IMR-90 (cell line): ENCODE data around the gene CHST5. TPM values are rescaled to one million over a fixed set of nuclear protein-coding genes. Genes with fewer than 3 reads are reported as not detected.

Source experiments
- ATAC-seq: fragments of 200-7000 bp; cut with Tn5 transposase; 2 replicates; pipeline ENCODE4 v1.9.1; 2020; ENCODE audit warnings: low read depth, mild to moderate bottlenecking, moderate library complexity
- BruUV-seq: library from RNA; stranded (reverse); fragments of 400-500 nt; replicated peaks from 2 replicates; lab custom pipeline; 2021; lab: Mats Ljungman, UMichigan
- CTCF ChIA-PET: fragments of 300-600 bp; formaldehyde crosslinking; extraction: SDS; loops from one replicate; lab custom pipeline; 2021; ENCODE audit warnings: antibody characterized with exemption; lab: Yijun Ruan, JAX
- POLR2A ChIA-PET: fragments of 300-600 bp; sonication (Branson Sonifier 250); formaldehyde crosslinking; loops from one replicate; lab custom pipeline; 2022; ENCODE audit warnings: antibody characterized with exemption; ENCODE audit not compliant: unreplicated experiment; lab: Charles Lee
- DNase-seq: peaks from one replicate; pipeline ENCODE4 v3.0.0; 2013
- H2AFZ ChIP-seq: replicated peaks from 2 replicates; pipeline ENCODE3; 2013; ENCODE audit warnings: low read length, mild to moderate bottlenecking; ENCODE audit not compliant: poor library complexity
- H2AK5ac ChIP-seq: 2 replicates; pipeline ENCODE4 v1.6.1; 2013; ENCODE audit warnings: low read depth, low read length, inconsistent platforms
- H2AK9ac ChIP-seq: replicated peaks from 2 replicates; pipeline ENCODE3; 2013; ENCODE audit warnings: mild to moderate bottlenecking, low read depth, low read length, moderate library complexity; ENCODE audit not compliant: poor library complexity
- H2BK120ac ChIP-seq: 2 replicates; pipeline ENCODE4 v1.6.1; 2013; ENCODE audit warnings: low read depth, low read length, inconsistent platforms
- H2BK15ac ChIP-seq: 3 replicates; pipeline ENCODE4 v1.6.1; 2013; ENCODE audit warnings: low read depth, low read length, inconsistent platforms
- H2BK20ac ChIP-seq: 2 replicates; pipeline ENCODE4 v1.6.1; 2013; ENCODE audit warnings: low read depth, mild to moderate bottlenecking, inconsistent platforms, low read length, moderate library complexity
- H2BK5ac ChIP-seq: 2 replicates; pipeline ENCODE4 v1.6.1; 2013; ENCODE audit warnings: mild to moderate bottlenecking, low read depth, low read length, inconsistent platforms; ENCODE audit not compliant: poor library complexity, severe bottlenecking
- H3K14ac ChIP-seq: replicated peaks from 2 replicates; pipeline ENCODE4 v1.6.1; 2013; ENCODE audit warnings: low read depth, low read length, inconsistent platforms
- H3K18ac ChIP-seq: 2 replicates; pipeline ENCODE4 v1.6.1; 2013; ENCODE audit warnings: low read depth, low read length, control low read depth
- H3K23ac ChIP-seq: 2 replicates; pipeline ENCODE4 v1.6.1; 2013; ENCODE audit warnings: low read depth, low read length, inconsistent platforms
- H3K27ac ChIP-seq: 2 replicates; pipeline ENCODE4 v1.5.1; 2013; ENCODE audit warnings: mild to moderate bottlenecking, control low read depth, low read length; ENCODE audit not compliant: insufficient read depth
- H3K27me3 ChIP-seq: 2 replicates; pipeline ENCODE4 v1.6.1; 2013; ENCODE audit warnings: low read length; ENCODE audit not compliant: control insufficient read depth, insufficient read depth
- H3K36me3 ChIP-seq: 2 replicates; pipeline ENCODE4 v1.6.1; 2013; ENCODE audit warnings: low read length, mixed read lengths; ENCODE audit not compliant: control insufficient read depth, insufficient read depth
- H3K4ac ChIP-seq: 2 replicates; pipeline ENCODE4 v1.6.1; 2013; ENCODE audit warnings: low read depth, low read length, inconsistent platforms
- H3K4me1 ChIP-seq: 2 replicates; pipeline ENCODE4 v1.6.1; 2013; ENCODE audit warnings: low read length, mixed read lengths; ENCODE audit not compliant: control insufficient read depth, insufficient read depth
- H3K4me2 ChIP-seq: 2 replicates; pipeline ENCODE4 v1.6.1; 2013; ENCODE audit warnings: low read depth, mild to moderate bottlenecking, control low read depth, low read length, moderate library complexity
- H3K4me3 ChIP-seq: 2 replicates; pipeline ENCODE4 v1.5.1; 2013; ENCODE audit warnings: low read depth, mild to moderate bottlenecking, control low read depth, low read length, moderate library complexity; ENCODE audit not compliant: insufficient read depth
- H3K56ac ChIP-seq: 2 replicates; pipeline ENCODE4 v1.6.1; 2013; ENCODE audit warnings: low read length, inconsistent platforms; ENCODE audit not compliant: insufficient read depth; ENCODE audit errors: extremely low read depth
- H3K79me1 ChIP-seq, 2 experiments: 2 replicates each; pipeline ENCODE4 v1.6.1; 2013; ENCODE audit warnings: low read length in 2 of 2, inconsistent platforms in 1 of 2, low read depth in 1 of 2
- H3K9ac ChIP-seq: 2 replicates; pipeline ENCODE4 v1.6.1; 2013; ENCODE audit warnings: low read depth, low read length, control low read depth
- H3K9me1 ChIP-seq: 2 replicates; pipeline ENCODE4 v1.6.1; 2013; ENCODE audit warnings: low read length, inconsistent platforms; ENCODE audit not compliant: insufficient read depth
- H3K9me3 ChIP-seq: 2 replicates; pipeline ENCODE4 v1.6.1; 2013; ENCODE audit warnings: low read length; ENCODE audit not compliant: control insufficient read depth, insufficient read depth
- H4K20me1 ChIP-seq: 2 replicates; pipeline ENCODE4 v1.6.1; 2013; ENCODE audit warnings: low read length, inconsistent platforms; ENCODE audit not compliant: insufficient read depth
- H4K5ac ChIP-seq: 2 replicates; pipeline ENCODE4 v1.6.1; 2013; ENCODE audit warnings: mild to moderate bottlenecking, low read depth, low read length, control low read depth
- H4K8ac ChIP-seq, 2 experiments: 2 replicates each; pipeline ENCODE4 v1.6.1; 2013; ENCODE audit warnings: low read depth in 2 of 2, low read length in 2 of 2, control low read depth in 1 of 2, inconsistent platforms in 1 of 2
- H4K91ac ChIP-seq: 2 replicates; pipeline ENCODE4 v1.6.1; 2013; ENCODE audit warnings: low read depth, low read length, inconsistent platforms; ENCODE audit not compliant: insufficient read depth
- BHLHE40 ChIP-seq: fragments of 150-350 bp; IDR thresholded peaks from 2 replicates; pipeline ENCODE4 v1.6.1; 2016; ENCODE audit warnings: mild to moderate bottlenecking, low read depth, low read length
- CHD1 ChIP-seq: IDR thresholded peaks from 2 replicates; pipeline ENCODE4 v1.6.1; 2012; ENCODE audit warnings: low read depth, low read length, improper control_type of control experiment
- FOS ChIP-seq: fragments of 150-350 bp; IDR thresholded peaks from 2 replicates; pipeline ENCODE4 v1.6.1; 2016; ENCODE audit warnings: low read depth, low read length
- MAFK ChIP-seq: IDR thresholded peaks from 2 replicates; pipeline ENCODE4 v1.6.1; 2012; ENCODE audit warnings: low read depth, low read length, improper control_type of control experiment
- MAZ ChIP-seq: IDR thresholded peaks from 2 replicates; pipeline ENCODE4 v1.6.1; 2012; ENCODE audit warnings: low read depth, mild to moderate bottlenecking, low read length, improper control_type of control experiment, moderate library complexity, borderline replicate concordance
- NFE2L2 ChIP-seq: fragments of 150-350 bp; IDR thresholded peaks from 2 replicates; pipeline ENCODE4 v1.6.1; 2016; ENCODE audit warnings: low read depth, mild to moderate bottlenecking, low read length
- POLR2A ChIP-seq: IDR thresholded peaks from 2 replicates; pipeline ENCODE4 v1.6.1; 2012; ENCODE audit warnings: mild to moderate bottlenecking, low read depth, low read length
- RAD21 ChIP-seq: IDR thresholded peaks from 2 replicates; pipeline ENCODE4 v1.6.1; 2012; ENCODE audit warnings: low read length, improper control_type of control experiment
- RCOR1 ChIP-seq: IDR thresholded peaks from 2 replicates; pipeline ENCODE4 v1.6.1; 2012; ENCODE audit warnings: mild to moderate bottlenecking, low read length, improper control_type of control experiment; ENCODE audit not compliant: insufficient replicate concordance
- RFX5 ChIP-seq: IDR thresholded peaks from 2 replicates; pipeline ENCODE4 v1.8.0; 2012; ENCODE audit warnings: low read depth, mild to moderate bottlenecking, low read length, moderate library complexity
- WGBS, 2 experiments: methylation state at CpG; one replicate each; pipeline versions ENCODE4 v1.1.5 to v1.1.7; 2013; ENCODE audit warnings: missing lambda C conversion rate in 2 of 2; ENCODE audit not compliant: insufficient read length in 1 of 2; ENCODE audit errors: extremely low coverage in 2 of 2; 5-methylcytosine and 5-hydroxymethylcytosine counted together
- dilution Hi-C: fragments of 300-500 bp; cut with HindIII; formaldehyde crosslinking; loops from one replicate; pipeline ENCODE4 v1.14.3; 2018; ENCODE audit warnings: low sequenced_read_pairs; ENCODE audit not compliant: unreplicated experiment
- in situ Hi-C: fragments of 300-500 bp; cut with MboI; formaldehyde crosslinking; loops from 3 replicates; pipeline ENCODE4 v1.14.3; 2019; ENCODE audit warnings: low sequenced_read_pairs, inconsistent platforms, mixed read lengths
- intact Hi-C: fragments of 100-400 bp; cut with micrococcal nuclease; formaldehyde crosslinking; loops from 2 replicates; pipeline ENCODE4 v1.10.0; 2022
- polyA plus RNA-seq, 3 experiments: library from polyadenylated mRNA; depleted of rRNA; stranded (reverse); fragments of >200 nt; gene quantifications; 2 replicates each; pipeline ENCODE4 v1.2.3, GENCODE V29; 2012; ENCODE audit warnings: low replicate concordance in 1 of 3
- total RNA-seq: library from RNA; depleted of rRNA; stranded (reverse); fragments of >200 nt; gene quantifications from 2 replicates; pipeline ENCODE4 v1.2.3, GENCODE V29; 2012
- TF ChIP-seq, protein P1 (sequence below): conservative IDR thresholded peaks from 2 replicates; pipeline ENCODE4 v1.5.1; 2012; ENCODE audit warnings: mild to moderate bottlenecking, low read depth, low read length, improper control_type of control experiment
- TF ChIP-seq, protein P2 (sequence below): fragments of 150-350 bp; IDR thresholded peaks from 2 replicates; pipeline ENCODE4 v1.6.1; 2017; ENCODE audit warnings: mild to moderate bottlenecking, antibody characterized with exemption, low read length, low read depth

The CHST5 gene
- total and polyA plus RNA-seq, 2 of the 4 experiments (the other 2 are of a cell fraction), result not detected

DNA sequence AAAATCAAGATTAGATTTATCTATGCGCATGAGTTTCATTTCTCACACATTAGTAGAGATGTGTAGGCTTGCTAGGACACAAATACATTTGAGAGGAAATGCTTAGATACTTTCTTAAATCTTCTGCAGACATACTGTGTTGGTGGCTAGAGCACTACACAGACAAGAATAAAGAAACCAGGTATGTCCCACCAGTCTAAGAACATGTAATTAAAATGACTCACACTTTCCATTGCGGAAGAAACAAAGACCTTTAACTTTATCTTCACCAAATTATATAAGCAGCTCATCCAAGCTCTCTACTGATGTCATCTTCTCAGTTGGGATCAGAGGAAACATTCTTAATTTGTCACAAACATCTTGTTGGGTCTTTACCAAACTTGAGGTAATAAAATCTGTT is 42.8 kb upstream of the CHST5 start:
- no peak overlapping the region for H2AK9ac ChIP-seq
- no peak overlapping the region for H3K4me3 ChIP-seq
- no peak overlapping the region for H3K18ac ChIP-seq
- H4K91ac ChIP-seq, result no peak overlapping the region
- in situ Hi-C loops (loop anchor here (25.0 kb wide), 1 partner anchor 366 kb away; the partner anchor contains the start of genes CTRB1 and CTRB2), dilution Hi-C loops (no loop called here), intact Hi-C loops (no loop called here)
- H3K4me1 ChIP-seq, result no peaks in the 10 kb centered on the region
- POLR2A ChIA-PET, result no interaction called here
- no peak overlapping the region for H2BK20ac ChIP-seq
- H3K56ac ChIP-seq, result no peak overlapping the region
- no peak overlapping the region for H3K14ac ChIP-seq
- no peak overlapping the region for H3K23ac ChIP-seq
- H2AK5ac ChIP-seq, result no peak overlapping the region
- H3K9me3 ChIP-seq, result no peaks in the 10 kb centered on the region
- no peak overlapping the region for H2BK120ac ChIP-seq
- peaks cover 0 to 19% of the 10 kb centered on the region in 2 experiments; a peak in 3 of 4 replicates for H3K79me1 ChIP-seq
- no peak overlapping the region for H2BK15ac ChIP-seq
- CTCF ChIA-PET, result no interaction called here
- H3K27me3 ChIP-seq, result no peaks in the 10 kb centered on the region
- no peak overlapping the region for H3K9ac ChIP-seq
- H4K5ac ChIP-seq, result no peak overlapping the region
- H4K20me1 ChIP-seq, result no peaks in the 10 kb centered on the region
- no peak overlapping the region for H2BK5ac ChIP-seq
- no TSS peak for BruUV-seq
- no peak overlapping the region for H3K27ac ChIP-seq
- H2AFZ ChIP-seq, result no peak overlapping the region
- H3K36me3 ChIP-seq, result peaks cover 40% of the 10 kb centered on the region
- no peak overlapping the region for H3K4me2 ChIP-seq
- no CpG with 5 or more reads among the region's 2 CpGs for WGBS, 2 experiments
- DNase-seq, result no peak
- H3K9me1 ChIP-seq, result peaks cover 3% of the 10 kb centered on the region; the same call in 1 of the 2 replicates
- H4K8ac ChIP-seq, result no peak overlapping the region
- TF ChIP-seq MAZ, result no peak
- no peak for TF ChIP-seq BHLHE40
- TF ChIP-seq, protein P1, sequence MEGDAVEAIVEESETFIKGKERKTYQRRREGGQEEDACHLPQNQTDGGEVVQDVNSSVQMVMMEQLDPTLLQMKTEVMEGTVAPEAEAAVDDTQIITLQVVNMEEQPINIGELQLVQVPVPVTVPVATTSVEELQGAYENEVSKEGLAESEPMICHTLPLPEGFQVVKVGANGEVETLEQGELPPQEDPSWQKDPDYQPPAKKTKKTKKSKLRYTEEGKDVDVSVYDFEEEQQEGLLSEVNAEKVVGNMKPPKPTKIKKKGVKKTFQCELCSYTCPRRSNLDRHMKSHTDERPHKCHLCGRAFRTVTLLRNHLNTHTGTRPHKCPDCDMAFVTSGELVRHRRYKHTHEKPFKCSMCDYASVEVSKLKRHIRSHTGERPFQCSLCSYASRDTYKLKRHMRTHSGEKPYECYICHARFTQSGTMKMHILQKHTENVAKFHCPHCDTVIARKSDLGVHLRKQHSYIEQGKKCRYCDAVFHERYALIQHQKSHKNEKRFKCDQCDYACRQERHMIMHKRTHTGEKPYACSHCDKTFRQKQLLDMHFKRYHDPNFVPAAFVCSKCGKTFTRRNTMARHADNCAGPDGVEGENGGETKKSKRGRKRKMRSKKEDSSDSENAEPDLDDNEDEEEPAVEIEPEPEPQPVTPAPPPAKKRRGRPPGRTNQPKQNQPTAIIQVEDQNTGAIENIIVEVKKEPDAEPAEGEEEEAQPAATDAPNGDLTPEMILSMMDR, result no peak
- TF ChIP-seq, protein P2, sequence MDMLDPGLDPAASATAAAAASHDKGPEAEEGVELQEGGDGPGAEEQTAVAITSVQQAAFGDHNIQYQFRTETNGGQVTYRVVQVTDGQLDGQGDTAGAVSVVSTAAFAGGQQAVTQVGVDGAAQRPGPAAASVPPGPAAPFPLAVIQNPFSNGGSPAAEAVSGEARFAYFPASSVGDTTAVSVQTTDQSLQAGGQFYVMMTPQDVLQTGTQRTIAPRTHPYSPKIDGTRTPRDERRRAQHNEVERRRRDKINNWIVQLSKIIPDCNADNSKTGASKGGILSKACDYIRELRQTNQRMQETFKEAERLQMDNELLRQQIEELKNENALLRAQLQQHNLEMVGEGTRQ, result no peak
- TF ChIP-seq RCOR1, result no peak
- no peak for TF ChIP-seq CHD1
- no peak for TF ChIP-seq RFX5
- no peak for TF ChIP-seq NFE2L2
- TF ChIP-seq FOS, result no peak
- no peak for TF ChIP-seq RAD21
- no peak for TF ChIP-seq MAFK
- TF ChIP-seq POLR2A, result no peak
- H3K4ac ChIP-seq, result no peak overlapping the region
- ATAC-seq, result no peak
